Vagina (tissue), 2 donors: Measurements from ENCODE around the gene DHX40. TPM values are rescaled to one million over a fixed set of nuclear protein-coding genes. Genes with fewer than 3 reads are reported as not detected.
"Not testable (repeated sequence)": the region's sequence is repeated elsewhere in the genome, so short reads cannot be mapped to it uniquely, and the experiment has no call there.

Experiments
- DNase-seq, 2 donors: peaks; one replicate each; pipeline ENCODE4 v3.0.0-alpha.2; 2017; ENCODE audit errors: extremely low spot score in 2 of 2
- H3K27ac ChIP-seq: fragments of 200-600 bp; sonication (generic); one replicate; pipeline ENCODE4 v1.5.1; 2019
- H3K27me3 ChIP-seq: fragments of 200-600 bp; sonication (generic); one replicate; pipeline ENCODE4 v1.5.1; 2019
- H3K36me3 ChIP-seq, 2 donors: fragments of 200-600 bp; sonication (generic); one replicate each; pipeline ENCODE4 v1.5.1; 2017 to 2019
- H3K4me1 ChIP-seq: fragments of 200-600 bp; sonication (generic); one replicate; pipeline ENCODE4 v1.5.1; 2019
- H3K4me3 ChIP-seq, 2 donors: fragments of 200-600 bp; sonication (generic); 1 replicate in 1 of 2; 2 replicates in 1 of 2; pipeline ENCODE4 v1.5.1; 2016 to 2019
- H3K9me3 ChIP-seq: fragments of 200-600 bp; sonication (generic); one replicate; pipeline ENCODE4 v1.5.1; 2019
- POLR2A ChIP-seq, 2 donors: fragments of 450-650 bp; IDR thresholded peaks; one replicate each; pipeline ENCODE4 v1.6.1; 2017; ENCODE audit warnings: antibody characterized with exemption in 2 of 2, mild to moderate bottlenecking in 2 of 2, moderate library complexity in 2 of 2
- POLR2AphosphoS5 ChIP-seq, 2 donors: sonication (generic); formaldehyde crosslinking; IDR thresholded peaks; one replicate each; pipeline ENCODE4 v1.9.0; 2017; ENCODE audit warnings: antibody characterized with exemption in 2 of 2, mild to moderate bottlenecking in 2 of 2, low read depth in 1 of 2; ENCODE audit not compliant: insufficient read depth in 1 of 2
- intact Hi-C: fragments of 100-400 bp; cut with DNase I; formaldehyde crosslinking; loops from one replicate; pipeline ENCODE4 v1.15.1; 2023
- total RNA-seq: library from RNA; depleted of rRNA; stranded (reverse); fragments of >200 nt; gene quantifications from one replicate; pipeline ENCODE4 v1.2.3, GENCODE V29; 2016
- TF ChIP-seq, protein P1 (sequence below), 3 experiments: fragments of 450-650 bp in 2 of 3; fragments of 200-600 bp in 1 of 3; sonication (generic) in 1 of 3; IDR thresholded peaks; one replicate each; pipeline ENCODE4 v1.5.1; 2017 to 2019; ENCODE audit warnings: antibody characterized with exemption in 3 of 3, mild to moderate bottlenecking in 2 of 3, moderate library complexity in 2 of 3

Gene DHX40, protein sequence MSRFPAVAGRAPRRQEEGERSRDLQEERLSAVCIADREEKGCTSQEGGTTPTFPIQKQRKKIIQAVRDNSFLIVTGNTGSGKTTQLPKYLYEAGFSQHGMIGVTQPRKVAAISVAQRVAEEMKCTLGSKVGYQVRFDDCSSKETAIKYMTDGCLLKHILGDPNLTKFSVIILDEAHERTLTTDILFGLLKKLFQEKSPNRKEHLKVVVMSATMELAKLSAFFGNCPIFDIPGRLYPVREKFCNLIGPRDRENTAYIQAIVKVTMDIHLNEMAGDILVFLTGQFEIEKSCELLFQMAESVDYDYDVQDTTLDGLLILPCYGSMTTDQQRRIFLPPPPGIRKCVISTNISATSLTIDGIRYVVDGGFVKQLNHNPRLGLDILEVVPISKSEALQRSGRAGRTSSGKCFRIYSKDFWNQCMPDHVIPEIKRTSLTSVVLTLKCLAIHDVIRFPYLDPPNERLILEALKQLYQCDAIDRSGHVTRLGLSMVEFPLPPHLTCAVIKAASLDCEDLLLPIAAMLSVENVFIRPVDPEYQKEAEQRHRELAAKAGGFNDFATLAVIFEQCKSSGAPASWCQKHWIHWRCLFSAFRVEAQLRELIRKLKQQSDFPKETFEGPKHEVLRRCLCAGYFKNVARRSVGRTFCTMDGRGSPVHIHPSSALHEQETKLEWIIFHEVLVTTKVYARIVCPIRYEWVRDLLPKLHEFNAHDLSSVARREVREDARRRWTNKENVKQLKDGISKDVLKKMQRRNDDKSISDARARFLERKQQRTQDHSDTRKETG
- total RNA-seq: 31.4 TPM

DNA sequence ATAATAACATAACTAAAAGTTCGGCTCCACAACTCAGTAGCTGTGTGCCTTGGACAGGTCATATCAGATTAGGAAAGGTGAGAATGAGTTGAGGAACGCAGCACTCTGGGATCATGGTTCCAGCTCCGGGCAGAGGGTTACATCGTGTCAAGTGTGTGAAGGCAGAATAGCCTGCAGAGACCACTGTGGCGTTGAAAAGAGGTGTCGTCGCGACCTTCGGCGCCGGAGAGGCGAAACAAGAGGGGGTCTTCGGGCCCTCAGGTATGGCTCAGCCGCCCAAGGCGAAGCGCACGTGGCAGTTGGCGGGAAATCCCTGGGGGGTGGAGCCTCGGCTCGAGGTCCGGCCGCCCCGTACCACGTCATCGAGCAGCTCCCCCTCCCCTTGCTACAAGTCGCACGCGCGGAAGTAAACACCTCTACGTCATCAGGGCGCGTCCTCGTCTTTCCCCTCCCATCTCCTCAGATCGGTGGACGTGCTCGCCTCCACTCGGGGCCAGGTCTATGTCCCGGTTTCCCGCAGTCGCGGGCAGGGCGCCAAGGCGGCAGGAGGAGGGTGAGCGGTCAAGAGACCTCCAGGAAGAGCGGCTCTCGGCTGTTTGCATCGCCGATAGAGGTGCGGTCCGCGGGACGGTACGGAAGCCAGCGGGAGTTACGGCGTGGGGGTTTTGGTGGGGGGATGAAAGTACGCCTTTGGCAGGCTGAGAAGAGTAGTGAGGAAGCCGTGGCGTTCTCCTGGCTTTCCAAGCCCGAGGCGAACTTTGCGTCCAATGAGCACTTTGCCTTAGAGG, at the start of gene DHX40:
Gene DHX40, plus strand, starts transcription at position 440 of the 788 bp plus-strand sequence. Its CDS starts 62 bp downstream, at position 502.
- Histone ChIP-seq H3K27me3 (no peaks in the 10 kb centered on the region), H3K9me3 (no peaks in the 10 kb centered on the region), H3K36me3 (no peaks in the 10 kb centered on the region), H3K4me3 (peak within 1 kb of the TSS; percentile 79 to 89), H3K4me1 (peaks cover 12% of the 10 kb centered on the region), H3K27ac (peak within 1 kb of the TSS; percentile 81)
- intact Hi-C loops: no loop called here
- DNase-seq: peak; percentile 94 to 97
- TF ChIP-seq POLR2AphosphoS5 (IDR thresholded peaks at IDR 0.05; ENCODE audit: insufficient read depth in 1 of 2, low read depth in 1 of 2): peak; percentile 69 to 85
- no peak for TF ChIP-seq POLR2A (IDR thresholded peaks at IDR 0.05)

DNA sequence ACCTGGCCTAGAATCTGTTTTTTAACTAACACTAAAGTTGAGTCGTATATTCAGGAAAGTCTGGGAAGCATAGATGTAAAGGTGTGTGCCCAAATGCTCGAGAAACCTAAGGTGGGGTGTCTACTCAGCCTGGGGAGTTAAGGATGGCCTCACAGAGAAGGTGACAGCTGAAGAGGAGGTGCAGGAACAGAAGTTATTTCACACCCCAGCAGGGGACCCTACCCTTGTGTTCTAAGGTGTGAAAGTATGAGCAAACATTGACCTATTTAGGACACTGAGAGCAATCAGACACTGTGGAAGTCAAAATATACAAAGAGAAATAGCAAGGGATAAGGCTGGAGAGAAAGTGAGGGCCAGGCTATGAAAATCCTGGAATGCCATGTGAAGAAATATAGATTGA, 49.0 kb upstream of the DHX40 start:
- Histone ChIP-seq H3K36me3 (no peaks in the 10 kb centered on the region), H3K27ac (no peak overlapping the region), H3K4me1 (peaks cover 4% of the 10 kb centered on the region), H3K4me3 (no peak overlapping the region), H3K9me3 (no peaks in the 10 kb centered on the region), H3K27me3 (no peaks in the 10 kb centered on the region)
- intact Hi-C loops: no loop called here
- DNase-seq: no peak
- TF ChIP-seq POLR2A (IDR thresholded peaks at IDR 0.05) (no peak), POLR2AphosphoS5 (IDR thresholded peaks at IDR 0.05; ENCODE audit: insufficient read depth in 1 of 2, low read depth in 1 of 2) (no peak)
- TF ChIP-seq, protein P1, sequence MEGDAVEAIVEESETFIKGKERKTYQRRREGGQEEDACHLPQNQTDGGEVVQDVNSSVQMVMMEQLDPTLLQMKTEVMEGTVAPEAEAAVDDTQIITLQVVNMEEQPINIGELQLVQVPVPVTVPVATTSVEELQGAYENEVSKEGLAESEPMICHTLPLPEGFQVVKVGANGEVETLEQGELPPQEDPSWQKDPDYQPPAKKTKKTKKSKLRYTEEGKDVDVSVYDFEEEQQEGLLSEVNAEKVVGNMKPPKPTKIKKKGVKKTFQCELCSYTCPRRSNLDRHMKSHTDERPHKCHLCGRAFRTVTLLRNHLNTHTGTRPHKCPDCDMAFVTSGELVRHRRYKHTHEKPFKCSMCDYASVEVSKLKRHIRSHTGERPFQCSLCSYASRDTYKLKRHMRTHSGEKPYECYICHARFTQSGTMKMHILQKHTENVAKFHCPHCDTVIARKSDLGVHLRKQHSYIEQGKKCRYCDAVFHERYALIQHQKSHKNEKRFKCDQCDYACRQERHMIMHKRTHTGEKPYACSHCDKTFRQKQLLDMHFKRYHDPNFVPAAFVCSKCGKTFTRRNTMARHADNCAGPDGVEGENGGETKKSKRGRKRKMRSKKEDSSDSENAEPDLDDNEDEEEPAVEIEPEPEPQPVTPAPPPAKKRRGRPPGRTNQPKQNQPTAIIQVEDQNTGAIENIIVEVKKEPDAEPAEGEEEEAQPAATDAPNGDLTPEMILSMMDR (IDR thresholded peaks at IDR 0.05): no peak

DNA sequence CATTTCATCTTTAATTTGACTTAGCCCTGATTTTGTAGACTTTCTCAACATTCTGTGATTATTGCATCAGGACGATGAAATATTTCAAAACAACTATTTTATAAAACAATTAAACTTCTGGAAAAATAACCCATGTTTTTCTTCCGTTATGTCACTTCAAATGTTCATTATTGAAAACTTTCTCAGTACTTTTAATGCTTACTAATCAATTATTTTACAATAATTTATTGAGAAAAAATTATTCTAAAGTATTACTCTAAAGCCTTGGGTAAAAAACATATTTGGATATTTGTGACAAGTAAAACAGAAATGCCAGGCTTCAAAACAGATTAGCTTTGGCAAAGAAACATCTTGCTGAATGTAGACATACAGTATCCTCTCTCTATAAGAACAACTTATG, 46.3 kb upstream of the DHX40 start:
- Histone ChIP-seq H3K4me3 (no peak overlapping the region), H3K9me3 (no peaks in the 10 kb centered on the region), H3K36me3 (no peaks in the 10 kb centered on the region), H3K4me1 (peaks cover 6% of the 10 kb centered on the region), H3K27ac (no peak overlapping the region), H3K27me3 (no peaks in the 10 kb centered on the region)
- DNase-seq: no peak
- intact Hi-C loops: no loop called here
- TF ChIP-seq, protein P1 (IDR thresholded peaks at IDR 0.05): no peak
- TF ChIP-seq POLR2A (IDR thresholded peaks at IDR 0.05) (no peak), POLR2AphosphoS5 (IDR thresholded peaks at IDR 0.05; ENCODE audit: insufficient read depth in 1 of 2, low read depth in 1 of 2) (no peak)

DNA sequence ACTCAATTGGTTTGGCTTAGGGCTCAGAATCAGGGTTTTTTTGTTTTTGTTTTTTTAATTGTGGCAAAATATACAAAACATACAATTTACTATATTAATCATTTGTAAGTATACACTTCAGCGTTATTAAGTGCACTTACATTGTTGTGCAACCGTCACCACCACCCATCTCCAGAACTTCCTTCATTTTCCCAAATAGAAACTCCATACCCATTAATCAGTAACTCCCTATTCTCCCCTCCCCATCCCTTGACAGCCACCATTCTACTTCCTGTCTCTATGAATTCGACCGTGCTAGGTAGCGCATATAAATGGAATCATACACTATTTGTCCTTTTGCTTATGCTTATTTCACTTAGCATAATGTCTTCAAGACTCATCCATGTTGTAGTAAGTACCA, 45.2 kb upstream of the DHX40 start:
- no peak for TF ChIP-seq POLR2A (IDR thresholded peaks at IDR 0.05)
- TF ChIP-seq, protein P1 (IDR thresholded peaks at IDR 0.05): no peak
- TF ChIP-seq POLR2AphosphoS5 (IDR thresholded peaks at IDR 0.05; ENCODE audit: insufficient read depth in 1 of 2, low read depth in 1 of 2): no peak
- peaks cover 6% of the 10 kb centered on the region for H3K4me1 ChIP-seq
- no peak for DNase-seq
- H3K27ac ChIP-seq: no peak overlapping the region
- no peaks in the 10 kb centered on the region for H3K36me3 ChIP-seq
- intact Hi-C loops: no loop called here
- H3K4me3 ChIP-seq: no peak overlapping the region
- H3K27me3 ChIP-seq: no peaks in the 10 kb centered on the region
- H3K9me3 ChIP-seq: no peaks in the 10 kb centered on the region

DNA sequence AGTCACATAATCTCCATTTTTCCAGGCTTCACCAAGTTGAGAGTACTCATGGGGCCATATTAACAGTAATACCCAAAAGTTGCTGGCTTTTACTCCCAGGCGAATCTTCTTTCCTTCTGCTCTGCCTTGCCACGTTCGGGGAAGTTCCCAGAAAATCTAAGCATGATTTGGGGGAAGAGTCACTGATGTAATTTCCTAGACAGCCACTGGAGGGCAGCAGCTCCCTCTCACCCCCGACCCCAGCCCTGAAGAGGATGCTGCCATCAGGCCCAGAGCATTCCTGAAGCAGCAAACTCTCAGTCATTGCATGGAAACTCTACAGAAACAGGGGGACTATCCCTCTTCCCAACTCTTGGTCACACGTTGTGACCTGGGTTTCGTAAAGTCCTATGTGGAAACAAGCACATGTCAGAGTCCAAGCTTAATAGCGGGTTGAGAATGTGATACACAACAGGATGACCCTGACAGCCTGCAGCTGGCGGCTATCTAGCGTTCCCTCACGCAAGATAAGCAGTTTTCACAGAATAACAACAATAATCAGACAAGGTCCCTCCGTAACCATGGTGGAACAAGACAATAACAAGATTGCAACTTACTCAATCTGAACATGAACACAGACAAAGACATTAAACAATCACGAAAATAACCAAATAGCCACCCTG, 43.8 kb upstream of the DHX40 start:
- peaks cover 6% of the 10 kb centered on the region for H3K4me1 ChIP-seq
- H3K36me3 ChIP-seq: no peaks in the 10 kb centered on the region
- no peak for DNase-seq
- TF ChIP-seq, protein P1 (IDR thresholded peaks at IDR 0.05): peak in 2 of 3 experiments; percentile 49 to 71
- no peak for TF ChIP-seq POLR2AphosphoS5 (IDR thresholded peaks at IDR 0.05; ENCODE audit: insufficient read depth in 1 of 2, low read depth in 1 of 2)
- H3K9me3 ChIP-seq: no peaks in the 10 kb centered on the region
- intact Hi-C loops: no loop called here
- H3K27ac ChIP-seq: no peak overlapping the region
- H3K27me3 ChIP-seq: no peaks in the 10 kb centered on the region
- no peak overlapping the region for H3K4me3 ChIP-seq

DNA sequence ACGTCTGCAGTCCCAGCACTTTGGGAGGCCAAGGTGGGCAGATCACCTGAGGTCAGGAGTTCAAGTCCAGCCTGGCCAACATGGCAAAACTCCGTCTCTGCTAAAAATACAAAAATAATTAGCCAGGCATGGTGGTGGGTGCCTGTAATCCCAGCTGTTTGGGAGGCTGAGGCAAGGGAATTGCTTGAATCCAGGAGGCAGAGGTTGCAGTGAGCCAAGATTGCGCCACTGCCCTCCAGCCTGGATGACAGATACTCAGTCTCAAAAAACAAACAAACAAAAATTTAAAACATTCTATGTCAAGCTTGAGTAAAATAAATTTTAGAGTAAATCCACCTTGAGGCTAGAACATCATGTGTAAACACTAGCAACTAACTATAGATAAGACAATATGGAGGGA, 40.5 kb upstream of the DHX40 start:
- H3K27ac ChIP-seq, H3K4me1 ChIP-seq, H3K36me3 ChIP-seq, DNase-seq, H3K4me3 ChIP-seq, H3K27me3 ChIP-seq, H3K9me3 ChIP-seq, intact Hi-C loops: not testable (repeated sequence)
